HL-60 (cell line): ENCODE data around the gene MEFV.

Experiments used
- DNase-seq, 2 experiments: peaks; one replicate each; pipeline ENCODE4 v3.0.0-alpha.2; 2010 to 2020; ENCODE audit warnings: low read depth in 1 of 2, low spot score in 1 of 2
- H3K27ac ChIP-seq: fragments of 250-450 bp; sonication (Bioruptor Pico); replicated peaks from 2 replicates; pipeline ENCODE4 v1.5.1; 2020; ENCODE audit warnings: mild to moderate bottlenecking, moderate library complexity
- H3K27me3 ChIP-seq: fragments of 250-450 bp; sonication (Bioruptor Pico); 2 replicates; pipeline ENCODE4 v1.5.1; 2021; ENCODE audit warnings: mild to moderate bottlenecking, moderate library complexity; ENCODE audit not compliant: insufficient read depth, poor library complexity, severe bottlenecking
- H3K4me3 ChIP-seq: replicated peaks from 2 replicates; pipeline ENCODE4 v1.5.1; 2011; ENCODE audit warnings: mild to moderate bottlenecking, control low read depth, low read length; ENCODE audit not compliant: insufficient read depth
- GABPA ChIP-seq: IDR thresholded peaks from 2 replicates; pipeline ENCODE4 v1.6.1; 2012; ENCODE audit warnings: low read depth
- POLR2AphosphoS5 ChIP-seq: IDR thresholded peaks from 2 replicates; pipeline ENCODE4 v1.6.1; 2012; ENCODE audit warnings: low read depth
- REST ChIP-seq: IDR thresholded peaks from 2 replicates; pipeline ENCODE4 v1.6.1; 2012; ENCODE audit warnings: low read depth; ENCODE audit not compliant: insufficient replicate concordance
- SPI1 ChIP-seq: IDR thresholded peaks from 2 replicates; pipeline ENCODE4 v1.6.1; 2012; ENCODE audit warnings: low read depth, mild to moderate bottlenecking, borderline replicate concordance
- TF ChIP-seq, protein P1 (sequence below): IDR thresholded peaks from one replicate; pipeline ENCODE4 v1.5.1; 2011; ENCODE audit warnings: low read length, control low read depth, inconsistent platforms; ENCODE audit not compliant: insufficient read depth

MEFV gene

GRCh38 chr16:3248596-3248995, 7.8 kb downstream of the MEFV start:
- DNase-seq, result no peak
- no peak overlapping the region for H3K27ac ChIP-seq
- H3K4me3 ChIP-seq, result no peak overlapping the region
- H3K27me3 ChIP-seq, result no peaks in the 10 kb centered on the region
- TF ChIP-seq POLR2AphosphoS5 (no peak), SPI1 (no peak), GABPA (no peak), REST (no peak)
- TF ChIP-seq, protein P1, sequence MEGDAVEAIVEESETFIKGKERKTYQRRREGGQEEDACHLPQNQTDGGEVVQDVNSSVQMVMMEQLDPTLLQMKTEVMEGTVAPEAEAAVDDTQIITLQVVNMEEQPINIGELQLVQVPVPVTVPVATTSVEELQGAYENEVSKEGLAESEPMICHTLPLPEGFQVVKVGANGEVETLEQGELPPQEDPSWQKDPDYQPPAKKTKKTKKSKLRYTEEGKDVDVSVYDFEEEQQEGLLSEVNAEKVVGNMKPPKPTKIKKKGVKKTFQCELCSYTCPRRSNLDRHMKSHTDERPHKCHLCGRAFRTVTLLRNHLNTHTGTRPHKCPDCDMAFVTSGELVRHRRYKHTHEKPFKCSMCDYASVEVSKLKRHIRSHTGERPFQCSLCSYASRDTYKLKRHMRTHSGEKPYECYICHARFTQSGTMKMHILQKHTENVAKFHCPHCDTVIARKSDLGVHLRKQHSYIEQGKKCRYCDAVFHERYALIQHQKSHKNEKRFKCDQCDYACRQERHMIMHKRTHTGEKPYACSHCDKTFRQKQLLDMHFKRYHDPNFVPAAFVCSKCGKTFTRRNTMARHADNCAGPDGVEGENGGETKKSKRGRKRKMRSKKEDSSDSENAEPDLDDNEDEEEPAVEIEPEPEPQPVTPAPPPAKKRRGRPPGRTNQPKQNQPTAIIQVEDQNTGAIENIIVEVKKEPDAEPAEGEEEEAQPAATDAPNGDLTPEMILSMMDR, result no peak

DNA sequence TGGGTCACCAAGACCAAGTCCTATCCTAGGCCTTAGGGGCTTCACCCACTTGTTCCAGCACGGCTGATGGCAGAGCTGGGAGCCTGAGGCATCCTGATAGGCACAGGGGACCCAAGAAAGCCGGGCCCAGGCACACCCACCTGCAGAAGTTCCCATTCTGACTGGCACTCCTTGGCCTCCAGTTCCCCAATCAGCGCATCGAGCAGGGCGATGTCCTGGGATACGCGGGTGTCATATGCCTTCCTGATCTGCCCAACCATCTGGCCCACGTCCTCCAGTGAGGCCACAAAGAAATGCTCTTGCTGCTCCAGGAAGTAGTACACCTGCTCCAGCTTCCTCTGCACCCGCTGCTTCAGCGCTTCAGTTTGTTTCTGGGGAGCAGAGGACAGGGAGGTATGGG, 9.6 kb downstream of the MEFV start:
- no peak for TF ChIP-seq REST
- TF ChIP-seq, protein P1, result no peak
- TF ChIP-seq GABPA, result no peak
- H3K27ac ChIP-seq, result no peak overlapping the region
- no peaks in the 10 kb centered on the region for H3K27me3 ChIP-seq
- DNase-seq, result no peak
- H3K4me3 ChIP-seq, result no peak overlapping the region

DNA sequence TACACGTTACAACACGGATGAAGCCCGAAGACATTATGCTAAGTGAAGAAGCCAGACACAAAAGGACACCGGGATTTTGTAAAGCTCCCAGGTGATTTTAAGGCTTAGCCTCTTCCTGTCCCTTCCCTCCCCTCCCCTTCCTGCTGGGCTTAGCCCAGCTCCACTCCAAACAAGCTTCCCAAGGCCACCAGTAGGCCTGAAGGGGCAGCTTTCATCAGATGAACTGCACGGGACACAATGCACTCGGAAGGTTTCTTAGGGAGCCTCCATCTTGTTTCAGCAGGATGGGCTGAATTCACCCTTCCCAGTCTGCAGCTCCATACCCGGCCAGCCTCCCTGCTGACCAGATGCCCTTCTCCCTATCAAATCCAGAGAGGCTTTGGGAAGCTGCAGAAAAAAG, 10.4 kb downstream of the MEFV start:
- TF ChIP-seq, protein P1, result no peak
- no peak for TF ChIP-seq POLR2AphosphoS5
- TF ChIP-seq GABPA, result no peak
- TF ChIP-seq SPI1, result no peak
- no peak for TF ChIP-seq REST
- Histone ChIP-seq H3K27ac (no peak overlapping the region), H3K4me3 (no peak overlapping the region), H3K27me3 (no peaks in the 10 kb centered on the region)
- DNase-seq, result no peak
